Trophoblast cell (in vitro differentiated cells and primary cell): ENCODE results near the gene ZWILCH.
"Not testable (repeated sequence)": the region's sequence is repeated elsewhere in the genome, so short reads cannot be mapped to it uniquely, and the experiment has no call there.

Experiments
- DNase-seq, 2 donors: peaks; one replicate each; pipeline ENCODE4 v3.0.0-alpha.2; 2016
- H2AFZ ChIP-seq: 2 replicates; pipeline ENCODE4 v1.6.1; 2013; ENCODE audit warnings: low read length, moderate library complexity, mild to moderate bottlenecking; ENCODE audit not compliant: insufficient read depth, poor library complexity
- H2AK5ac ChIP-seq: 2 replicates; pipeline ENCODE4 v1.6.1; 2013; ENCODE audit warnings: mild to moderate bottlenecking, low read length
- H2BK120ac ChIP-seq: 2 replicates; pipeline ENCODE4 v1.6.1; 2013; ENCODE audit warnings: low read length, mild to moderate bottlenecking, moderate library complexity; ENCODE audit not compliant: insufficient read depth, poor library complexity
- H2BK12ac ChIP-seq: 2 replicates; pipeline ENCODE4 v1.6.1; 2013; ENCODE audit warnings: mild to moderate bottlenecking, low read length, moderate library complexity
- H2BK5ac ChIP-seq: 2 replicates; pipeline ENCODE4 v1.6.1; 2013; ENCODE audit warnings: low read length, low read depth, moderate library complexity, mild to moderate bottlenecking; ENCODE audit not compliant: poor library complexity
- H3K14ac ChIP-seq: 2 replicates; pipeline ENCODE4 v1.6.1; 2013; ENCODE audit warnings: mild to moderate bottlenecking, low read length
- H3K18ac ChIP-seq: 2 replicates; pipeline ENCODE4 v1.6.1; 2013; ENCODE audit warnings: mild to moderate bottlenecking, low read length
- H3K23ac ChIP-seq: 2 replicates; pipeline ENCODE4 v1.6.1; 2013; ENCODE audit warnings: low read length
- H3K27ac ChIP-seq: 2 replicates; pipeline ENCODE4 v1.5.1; 2013; ENCODE audit warnings: low read depth, mild to moderate bottlenecking, inconsistent platforms, low read length, moderate library complexity
- H3K27me3 ChIP-seq: 2 replicates; pipeline ENCODE4 v1.6.1; 2013; ENCODE audit warnings: inconsistent platforms, mild to moderate bottlenecking, low read length, moderate library complexity; ENCODE audit not compliant: insufficient read depth
- H3K36me3 ChIP-seq, 2 experiments: 1 replicate in 1 of 2; 2 replicates in 1 of 2; pipeline ENCODE4 v1.6.1; 2013; ENCODE audit warnings: low read length in 2 of 2, mild to moderate bottlenecking in 2 of 2, moderate library complexity in 1 of 2; ENCODE audit not compliant: insufficient read depth in 2 of 2, control insufficient read depth in 1 of 2
- H3K4ac ChIP-seq: 2 replicates; pipeline ENCODE4 v1.6.1; 2013; ENCODE audit warnings: low read depth, mild to moderate bottlenecking, low read length, moderate library complexity
- H3K4me1 ChIP-seq, 2 experiments: 1 replicate in 1 of 2; 2 replicates in 1 of 2; pipeline ENCODE4 v1.6.1; 2013; ENCODE audit warnings: low read length in 2 of 2, mild to moderate bottlenecking in 2 of 2, moderate library complexity in 1 of 2; ENCODE audit not compliant: insufficient read depth in 2 of 2, control insufficient read depth in 1 of 2
- H3K4me2 ChIP-seq: 2 replicates; pipeline ENCODE4 v1.6.1; 2013; ENCODE audit warnings: inconsistent platforms, mild to moderate bottlenecking, low read length, moderate library complexity
- H3K4me3 ChIP-seq: 2 replicates; pipeline ENCODE4 v1.5.1; 2013; ENCODE audit warnings: mild to moderate bottlenecking, low read depth, low read length, inconsistent platforms
- H3K79me1 ChIP-seq: one replicate; pipeline ENCODE4 v1.6.1; 2013; ENCODE audit warnings: low read length
- H3K79me2 ChIP-seq: 2 replicates; pipeline ENCODE4 v1.6.1; 2013; ENCODE audit warnings: low read length, mild to moderate bottlenecking; ENCODE audit not compliant: control insufficient read depth, insufficient read depth, poor library complexity
- H3K9ac ChIP-seq: 2 replicates; pipeline ENCODE4 v1.6.1; 2013; ENCODE audit warnings: mild to moderate bottlenecking, low read length
- H3K9me3 ChIP-seq: 2 replicates; pipeline ENCODE4 v1.6.1; 2013; ENCODE audit warnings: low read depth, mild to moderate bottlenecking, control low read depth, inconsistent platforms, low read length; ENCODE audit not compliant: insufficient read depth
- H4K12ac ChIP-seq: 2 replicates; pipeline ENCODE4 v1.6.1; 2013; ENCODE audit warnings: low read depth, mild to moderate bottlenecking, low read length, moderate library complexity
- H4K8ac ChIP-seq: 2 replicates; pipeline ENCODE4 v1.6.1; 2013; ENCODE audit warnings: low read depth, mild to moderate bottlenecking, low read length, moderate library complexity
- H4K91ac ChIP-seq: one replicate; pipeline ENCODE4 v1.6.1; 2013; ENCODE audit warnings: low read depth, mild to moderate bottlenecking, low read length, moderate library complexity
- WGBS: extraction: QIAGEN DNeasy Blood & Tissue Kit; methylation state at CpG from one replicate; pipeline ENCODE4 v1.1.7; 2013; ENCODE audit warnings: missing lambda C conversion rate; ENCODE audit not compliant: insufficient read length, insufficient coverage; ENCODE audit errors: extremely low coverage; 5-methylcytosine and 5-hydroxymethylcytosine counted together

Gene ZWILCH

GRCh38 chr15:66496951-66497501 lies 8.1 kb upstream of the ZWILCH start:
- H3K4me1 ChIP-seq = peaks cover 4% of the 10 kb centered on the region in 2 experiments
- H3K4ac ChIP-seq = peak overlapping the region; percentile 2
- peak overlapping the region; percentile 4 for H2BK5ac ChIP-seq
- peak overlapping the region; percentile 81 for H3K27ac ChIP-seq
- H3K18ac ChIP-seq = peak overlapping the region; percentile 35
- no peak for DNase-seq
- peak overlapping the region; percentile 88 for H3K4me2 ChIP-seq
- peaks cover 5% of the 10 kb centered on the region for H3K79me1 ChIP-seq
- H3K9ac ChIP-seq = peak overlapping the region; percentile 77
- H4K12ac ChIP-seq = peak overlapping the region; percentile 48
- peak overlapping the region; percentile 21 for H2AFZ ChIP-seq
- H3K9me3 ChIP-seq = no peaks in the 10 kb centered on the region
- H3K27me3 ChIP-seq = no peaks in the 10 kb centered on the region
- WGBS = no CpG with 5 or more reads among the region's 17 CpGs
- peak overlapping the region; percentile 47 for H3K14ac ChIP-seq
- H3K4me3 ChIP-seq = peak overlapping the region; percentile 87
- H2AK5ac ChIP-seq = peak overlapping the region; percentile 50
- H3K36me3 ChIP-seq = peaks cover 19 to 41% of the 10 kb centered on the region in 2 experiments
- H4K91ac ChIP-seq = peak overlapping the region; percentile 30
- no peak overlapping the region for H2BK12ac ChIP-seq
- H3K79me2 ChIP-seq = peaks cover 2% of the 10 kb centered on the region
- no peak overlapping the region for H3K23ac ChIP-seq
- peak overlapping the region; percentile 14 for H2BK120ac ChIP-seq
- peak overlapping the region; percentile 69 for H4K8ac ChIP-seq

GRCh38 chr15:66497502-66498455 lies 7.3 kb upstream of the ZWILCH start, which contains the start of gene SNAPC5:
Gene SNAPC5 (minus strand): TSS chr15:66497762. CDS start chr15:66497731, 31 bp downstream.
- peak within 1 kb of the TSS; percentile 88 for H3K4me2 ChIP-seq
- peaks cover 2% of the 10 kb centered on the region for H3K79me2 ChIP-seq
- H2BK5ac ChIP-seq = peak within 1 kb of the TSS; percentile 4
- no peak within 1 kb of the TSS for H2BK12ac ChIP-seq
- H3K4ac ChIP-seq = peak within 1 kb of the TSS; percentile 2
- H2AK5ac ChIP-seq = peak within 1 kb of the TSS; percentile 50
- H4K8ac ChIP-seq = peak within 1 kb of the TSS; percentile 69
- H3K79me1 ChIP-seq = peaks cover 5% of the 10 kb centered on the region
- H3K27ac ChIP-seq = peak within 1 kb of the TSS; percentile 81
- no peaks in the 10 kb centered on the region for H3K9me3 ChIP-seq
- peak within 1 kb of the TSS; percentile 48 for H4K12ac ChIP-seq
- H3K23ac ChIP-seq = no peak within 1 kb of the TSS
- peak within 1 kb of the TSS; percentile 77 for H3K9ac ChIP-seq
- peak within 1 kb of the TSS; percentile 87 for H3K4me3 ChIP-seq
- H3K18ac ChIP-seq = peak within 1 kb of the TSS; percentile 35
- WGBS = no CpG with 5 or more reads among the region's 43 CpGs
- peak within 1 kb of the TSS; percentile 21 for H2AFZ ChIP-seq
- no peaks in the 10 kb centered on the region for H3K27me3 ChIP-seq
- peaks cover 21 to 45% of the 10 kb centered on the region in 2 experiments for H3K36me3 ChIP-seq
- H2BK120ac ChIP-seq = peak within 1 kb of the TSS; percentile 14
- peak within 1 kb of the TSS; percentile 47 for H3K14ac ChIP-seq
- peak; percentile 96 to 97 for DNase-seq
- peaks cover 4% of the 10 kb centered on the region in 2 experiments for H3K4me1 ChIP-seq
- peak within 1 kb of the TSS; percentile 30 for H4K91ac ChIP-seq

- Histone ChIP-seq H2AK5ac (no peak overlapping the region), H3K4ac (no peak overlapping the region), H2BK5ac (no peak overlapping the region), H3K4me2 (no peak overlapping the region), H3K79me2 (peaks cover 4% of the 10 kb centered on the region), H3K9ac (no peak overlapping the region), H4K91ac (no peak overlapping the region), H3K79me1 (peaks cover 5% of the 10 kb centered on the region), H3K23ac (no peak overlapping the region), H3K4me3 (no peak overlapping the region), H4K12ac (no peak overlapping the region), H3K4me1 (peaks cover 4 to 5% of the 10 kb centered on the region in 2 experiments), H3K18ac (no peak overlapping the region), H4K8ac (no peak overlapping the region), H3K36me3 (peaks cover 19 to 49% of the 10 kb centered on the region in 2 experiments), H3K14ac (no peak overlapping the region), H3K27ac (no peak overlapping the region), H2AFZ (no peak overlapping the region), H3K9me3 (no peaks in the 10 kb centered on the region), H2BK120ac (no peak overlapping the region), H3K27me3 (no peaks in the 10 kb centered on the region), H2BK12ac (no peak overlapping the region)
- WGBS = no CpG with 5 or more reads among the region's 3 CpGs
- DNase-seq = peak in 1 of 2 donors; percentile 61
Measured at GRCh38 chr15:66498501-66499386, 6.4 kb upstream of the ZWILCH start.

GRCh38 chr15:66500346-66500745 lies 4.8 kb upstream of the ZWILCH start:
- peaks cover 19 to 41% of the 10 kb centered on the region in 2 experiments for H3K36me3 ChIP-seq
- not testable (repeated sequence) for H3K9ac ChIP-seq, H3K4me2 ChIP-seq, H4K91ac ChIP-seq, H3K27me3 ChIP-seq, H3K4me3 ChIP-seq, H2BK12ac ChIP-seq, H2AFZ ChIP-seq, H3K9me3 ChIP-seq, H4K8ac ChIP-seq, H3K4me1 ChIP-seq, H2BK5ac ChIP-seq, H3K14ac ChIP-seq, DNase-seq, H2BK120ac ChIP-seq, H3K23ac ChIP-seq, H4K12ac ChIP-seq, H2AK5ac ChIP-seq, H3K27ac ChIP-seq, H3K4ac ChIP-seq, H3K18ac ChIP-seq
- peaks cover 14% of the 10 kb centered on the region for H3K79me1 ChIP-seq
- peaks cover 15% of the 10 kb centered on the region for H3K79me2 ChIP-seq
- WGBS = no CpG with 5 or more reads among the region's 7 CpGs
